SU-DHL-6 (cell line): ENCODE data around the gene SORCS2.

Experiments
- CTCF ChIP-seq: fragments of 200-600 bp; sonication (generic); IDR thresholded peaks from one replicate; pipeline ENCODE4 v1.5.1; 2017; ENCODE audit warnings: antibody characterized with exemption, mild to moderate bottlenecking, low read length, moderate library complexity; ENCODE audit not compliant: insufficient read depth, poor library complexity, severe bottlenecking
- EZH2phosphoT487 ChIP-seq: fragments of 200-600 bp; sonication (generic), shearing (Covaris generic); conservative IDR thresholded peaks from 2 replicates; pipeline ENCODE4 v1.6.1; 2018; ENCODE audit warnings: mild to moderate bottlenecking, antibody characterized with exemption, low read length, moderate library complexity, mixed read lengths

GRCh38 chr4:7772711-7773385 lies 580.5 kb downstream of the SORCS2 start:
- TF ChIP-seq CTCF (no peak), EZH2phosphoT487 (no peak)
